Testis (tissue), 5 donors: ENCODE results near the gene DNTTIP2. TPM values are rescaled to one million over a fixed set of nuclear protein-coding genes. Genes with fewer than 3 reads are reported as not detected.
"Not testable (repeated sequence)": the region's sequence is repeated elsewhere in the genome, so short reads cannot be mapped to it uniquely, and the experiment has no call there.

Experiments
- DNase-seq: peaks from one replicate; pipeline ENCODE4 v3.0.0-alpha.2; 2019
- H3K27ac ChIP-seq, 2 donors: fragments of 200-600 bp; sonication (generic); one replicate each; pipeline ENCODE4 v1.5.1; 2019
- H3K27me3 ChIP-seq: fragments of 200-600 bp; sonication (generic); one replicate; pipeline ENCODE4 v1.5.1; 2019
- H3K36me3 ChIP-seq: fragments of 200-600 bp; sonication (generic); one replicate; pipeline ENCODE4 v1.5.1; 2017; ENCODE audit warnings: low read depth; ENCODE audit errors: missing control alignments
- H3K4me1 ChIP-seq: fragments of 200-600 bp; sonication (generic); one replicate; pipeline ENCODE4 v1.5.1; 2019
- H3K4me3 ChIP-seq, 2 donors: fragments of 200-600 bp; sonication (generic); one replicate each; pipeline ENCODE4 v1.5.1; 2017 to 2019
- H3K9me3 ChIP-seq: fragments of 200-600 bp; sonication (generic); one replicate; pipeline ENCODE4 v1.5.1; 2017
- POLR2A ChIP-seq: fragments of 450-650 bp; IDR thresholded peaks from one replicate; pipeline ENCODE4 v1.6.1; 2017; ENCODE audit warnings: antibody characterized with exemption, mild to moderate bottlenecking, moderate library complexity
- WGBS, 2 donors: methylation state at CpG; one replicate each; pipeline ENCODE4 v1.1.5; 2018; 5-methylcytosine and 5-hydroxymethylcytosine counted together
- intact Hi-C: fragments of 100-400 bp; cut with DNase I; formaldehyde crosslinking; loops from one replicate; pipeline ENCODE4 v1.15.1; 2023; ENCODE audit warnings: low total_unique reads
- long read RNA-seq, 2 donors: transcript quantifications; one replicate each; lab custom pipeline, GENCODE V29; 2026
- polyA plus RNA-seq: library from polyadenylated mRNA; stranded (reverse); fragments of 350-450 nt; fragmentation: Illumina TruSeq; extraction: RNeasy Lipid Tissue Mini Kit (QIAGEN cat#74804); gene quantifications from one replicate; pipeline ENCODE4 v1.2.3, GENCODE V29; 2014; ENCODE audit warnings: low read depth, low replicate concordance; ENCODE audit not compliant: insufficient read depth
- total RNA-seq, 2 donors: library from RNA; depleted of rRNA; stranded (reverse); fragments of >200 nt; gene quantifications; one replicate each; pipeline ENCODE4 v1.2.3, GENCODE V29; 2016
- TF ChIP-seq, protein P1 (sequence below), 3 experiments: fragments of 450-650 bp in 2 of 3; fragments of 200-600 bp in 1 of 3; sonication (generic) in 1 of 3; IDR thresholded peaks; one replicate each; pipeline ENCODE4 v1.5.1; 2016 to 2019; ENCODE audit warnings: antibody characterized with exemption in 3 of 3, mild to moderate bottlenecking in 2 of 3, moderate library complexity in 1 of 3

The DNTTIP2 gene, protein sequence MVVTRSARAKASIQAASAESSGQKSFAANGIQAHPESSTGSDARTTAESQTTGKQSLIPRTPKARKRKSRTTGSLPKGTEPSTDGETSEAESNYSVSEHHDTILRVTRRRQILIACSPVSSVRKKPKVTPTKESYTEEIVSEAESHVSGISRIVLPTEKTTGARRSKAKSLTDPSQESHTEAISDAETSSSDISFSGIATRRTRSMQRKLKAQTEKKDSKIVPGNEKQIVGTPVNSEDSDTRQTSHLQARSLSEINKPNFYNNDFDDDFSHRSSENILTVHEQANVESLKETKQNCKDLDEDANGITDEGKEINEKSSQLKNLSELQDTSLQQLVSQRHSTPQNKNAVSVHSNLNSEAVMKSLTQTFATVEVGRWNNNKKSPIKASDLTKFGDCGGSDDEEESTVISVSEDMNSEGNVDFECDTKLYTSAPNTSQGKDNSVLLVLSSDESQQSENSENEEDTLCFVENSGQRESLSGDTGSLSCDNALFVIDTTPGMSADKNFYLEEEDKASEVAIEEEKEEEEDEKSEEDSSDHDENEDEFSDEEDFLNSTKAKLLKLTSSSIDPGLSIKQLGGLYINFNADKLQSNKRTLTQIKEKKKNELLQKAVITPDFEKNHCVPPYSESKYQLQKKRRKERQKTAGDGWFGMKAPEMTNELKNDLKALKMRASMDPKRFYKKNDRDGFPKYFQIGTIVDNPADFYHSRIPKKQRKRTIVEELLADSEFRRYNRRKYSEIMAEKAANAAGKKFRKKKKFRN
- total RNA-seq, result 10 to 100 TPM; 30.8 to 35.4 TPM
- polyA plus RNA-seq, result 17.0 TPM
- long read RNA-seq, donor 1, full-length matches to known transcripts, result 21 of 50 reads
- long read RNA-seq, donor 1, partial matches to known transcripts, result 29 of 50 reads
- long read RNA-seq, donor 1, other reads (novel, unspliced or antisense), result 0 of 50 reads
- long read RNA-seq, donor 2, full-length matches to known transcripts, result 4 of 39 reads
- long read RNA-seq, donor 2, partial matches to known transcripts, result 35 of 39 reads
- long read RNA-seq, donor 2, other reads (novel, unspliced or antisense), result 0 of 39 reads

DNA sequence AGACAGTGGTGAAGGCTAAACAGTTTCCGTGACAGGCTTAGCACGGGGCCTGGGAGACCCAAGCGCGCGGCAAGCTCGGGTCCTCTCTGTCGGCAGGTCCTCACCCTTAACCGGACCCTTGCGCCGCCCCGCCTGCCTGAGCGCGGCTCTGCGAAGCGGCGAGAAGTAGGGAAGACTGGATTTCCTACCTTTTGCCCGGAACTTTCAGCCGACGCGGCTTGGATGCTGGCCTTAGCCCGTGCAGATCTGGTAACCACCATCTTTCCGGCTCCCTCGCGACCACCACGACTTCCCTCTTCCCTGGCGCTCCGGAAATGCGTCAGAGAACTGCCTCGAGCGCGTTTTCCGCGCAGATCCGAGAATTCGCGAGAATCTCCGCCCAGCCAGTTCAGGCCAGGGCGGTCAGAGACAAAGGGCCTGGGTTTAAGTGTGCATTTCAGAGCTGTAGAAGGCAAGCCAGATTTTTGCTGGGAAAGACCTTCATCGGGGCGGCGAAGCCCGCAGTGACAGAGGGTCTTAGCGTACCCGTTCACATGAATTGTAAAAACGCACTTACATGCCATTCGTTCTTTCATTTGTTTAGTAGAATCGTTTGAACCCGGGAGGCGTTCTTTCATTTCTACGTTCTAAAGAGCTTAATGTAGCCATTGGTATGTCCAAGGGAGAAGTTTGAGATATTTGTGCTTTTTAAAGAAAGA is at the start of gene DNTTIP2:
Gene DNTTIP2, minus strand, starts transcription at position 318 of the 698 bp plus-strand sequence. Its CDS starts 58 bp downstream, at position 260.
- Histone ChIP-seq H3K4me1 (peaks cover 11% of the 10 kb centered on the region), H3K9me3 (no peaks in the 10 kb centered on the region), H3K4me3 (peak within 1 kb of the TSS; percentile 90 to 97), H3K27ac (peak within 1 kb of the TSS; percentile 91), H3K27me3 (no peaks in the 10 kb centered on the region), H3K36me3 (no peaks in the 10 kb centered on the region)
- TF ChIP-seq, protein P1, sequence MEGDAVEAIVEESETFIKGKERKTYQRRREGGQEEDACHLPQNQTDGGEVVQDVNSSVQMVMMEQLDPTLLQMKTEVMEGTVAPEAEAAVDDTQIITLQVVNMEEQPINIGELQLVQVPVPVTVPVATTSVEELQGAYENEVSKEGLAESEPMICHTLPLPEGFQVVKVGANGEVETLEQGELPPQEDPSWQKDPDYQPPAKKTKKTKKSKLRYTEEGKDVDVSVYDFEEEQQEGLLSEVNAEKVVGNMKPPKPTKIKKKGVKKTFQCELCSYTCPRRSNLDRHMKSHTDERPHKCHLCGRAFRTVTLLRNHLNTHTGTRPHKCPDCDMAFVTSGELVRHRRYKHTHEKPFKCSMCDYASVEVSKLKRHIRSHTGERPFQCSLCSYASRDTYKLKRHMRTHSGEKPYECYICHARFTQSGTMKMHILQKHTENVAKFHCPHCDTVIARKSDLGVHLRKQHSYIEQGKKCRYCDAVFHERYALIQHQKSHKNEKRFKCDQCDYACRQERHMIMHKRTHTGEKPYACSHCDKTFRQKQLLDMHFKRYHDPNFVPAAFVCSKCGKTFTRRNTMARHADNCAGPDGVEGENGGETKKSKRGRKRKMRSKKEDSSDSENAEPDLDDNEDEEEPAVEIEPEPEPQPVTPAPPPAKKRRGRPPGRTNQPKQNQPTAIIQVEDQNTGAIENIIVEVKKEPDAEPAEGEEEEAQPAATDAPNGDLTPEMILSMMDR (IDR thresholded peaks at IDR 0.05), result no peak
- TF ChIP-seq POLR2A, result peak; percentile 70
- intact Hi-C loops, result no loop called here
- DNase-seq, result peak; percentile 97
- 1% methylated on average over 33 to 50 of the region's 50 CpGs for WGBS, 2 donors

DNA sequence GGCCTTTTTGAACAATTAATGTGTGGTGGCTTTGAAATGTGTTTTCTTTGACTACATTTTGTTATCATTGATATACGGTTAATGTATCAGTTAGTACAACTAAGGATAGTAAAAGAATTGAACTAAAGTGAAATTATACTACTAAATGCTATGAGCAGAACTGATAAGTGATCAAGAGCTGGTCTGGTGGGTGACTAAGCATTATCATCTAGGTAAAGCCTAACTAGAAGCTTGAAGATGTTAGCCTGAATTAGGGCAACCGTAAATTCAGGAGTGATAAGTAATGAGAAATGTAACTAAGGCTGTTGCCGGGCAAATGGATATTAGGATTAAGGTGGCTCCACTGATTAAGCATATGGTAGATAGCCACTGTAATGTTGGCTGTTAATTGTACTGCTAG is 46.2 kb upstream of the DNTTIP2 start:
- 71 to 83% methylated on average over 3 of the region's 3 CpGs for WGBS, 2 donors
- Histone ChIP-seq H3K9me3 (no peaks in the 10 kb centered on the region), H3K27ac (no peak overlapping the region), H3K36me3 (no peaks in the 10 kb centered on the region), H3K27me3 (no peaks in the 10 kb centered on the region), H3K4me1 (no peaks in the 10 kb centered on the region), H3K4me3 (no peak overlapping the region)
- intact Hi-C loops, result no loop called here
- TF ChIP-seq POLR2A, result no peak
- TF ChIP-seq, protein P1 (IDR thresholded peaks at IDR 0.05), result no peak
- DNase-seq, result no peak

DNA sequence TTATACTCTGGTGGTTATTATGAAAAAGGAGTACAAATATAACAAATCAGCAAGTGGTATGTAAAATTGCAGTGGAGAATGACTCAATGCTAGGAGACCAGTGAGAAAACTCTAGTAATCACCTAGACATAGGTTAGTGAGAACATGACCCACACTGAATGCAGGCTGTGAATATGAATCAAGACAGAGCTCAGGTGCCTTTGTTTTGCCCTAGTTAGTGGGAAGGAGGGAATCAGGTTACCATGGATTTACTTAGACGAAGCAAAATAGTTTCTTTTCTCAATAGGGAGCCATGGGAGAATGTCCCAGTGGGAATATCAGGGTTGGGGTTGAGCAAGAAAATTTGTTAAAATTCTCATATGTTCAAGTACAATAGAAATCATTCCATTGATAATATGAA is 40.8 kb upstream of the DNTTIP2 start:
- 70 to 71% methylated on average over 1 of the region's 1 CpG for WGBS, 2 donors
- Histone ChIP-seq H3K9me3 (no peaks in the 10 kb centered on the region), H3K27me3 (no peaks in the 10 kb centered on the region), H3K36me3 (no peaks in the 10 kb centered on the region), H3K4me1 (no peaks in the 10 kb centered on the region), H3K4me3 (no peak overlapping the region), H3K27ac (no peak overlapping the region)
- intact Hi-C loops, result no loop called here
- TF ChIP-seq, protein P1 (IDR thresholded peaks at IDR 0.05), result no peak
- TF ChIP-seq POLR2A, result no peak
- DNase-seq, result no peak

DNA sequence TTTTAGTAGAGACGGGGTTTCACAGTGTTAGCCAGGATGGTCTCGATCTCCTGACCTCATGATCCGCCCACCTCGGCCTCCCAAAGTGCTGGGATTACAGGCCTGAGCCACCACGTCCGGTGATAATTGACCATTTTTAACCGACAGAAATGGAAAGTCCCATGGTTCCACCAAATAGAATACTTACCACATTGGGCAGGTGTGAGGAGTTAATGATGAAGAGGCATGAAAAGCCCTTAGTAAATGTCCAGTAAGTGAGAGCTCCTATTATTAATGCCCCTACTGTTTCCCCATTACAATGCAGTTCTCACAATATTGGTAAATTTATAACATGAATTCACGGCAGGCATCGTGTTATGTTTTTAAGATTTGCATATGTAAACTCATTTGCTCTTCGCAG is 38.3 kb upstream of the DNTTIP2 start:
- Histone ChIP-seq H3K27ac (no peak overlapping the region), H3K4me1 (no peaks in the 10 kb centered on the region), H3K4me3 (no peak overlapping the region), H3K36me3 (no peaks in the 10 kb centered on the region), H3K9me3 (no peaks in the 10 kb centered on the region), H3K27me3 (no peaks in the 10 kb centered on the region)
- TF ChIP-seq POLR2A, result no peak
- TF ChIP-seq, protein P1 (IDR thresholded peaks at IDR 0.05), result no peak
- 93 to 95% methylated on average over 10 of the region's 10 CpGs for WGBS, 2 donors
- intact Hi-C loops, result no loop called here
- DNase-seq, result no peak

DNA sequence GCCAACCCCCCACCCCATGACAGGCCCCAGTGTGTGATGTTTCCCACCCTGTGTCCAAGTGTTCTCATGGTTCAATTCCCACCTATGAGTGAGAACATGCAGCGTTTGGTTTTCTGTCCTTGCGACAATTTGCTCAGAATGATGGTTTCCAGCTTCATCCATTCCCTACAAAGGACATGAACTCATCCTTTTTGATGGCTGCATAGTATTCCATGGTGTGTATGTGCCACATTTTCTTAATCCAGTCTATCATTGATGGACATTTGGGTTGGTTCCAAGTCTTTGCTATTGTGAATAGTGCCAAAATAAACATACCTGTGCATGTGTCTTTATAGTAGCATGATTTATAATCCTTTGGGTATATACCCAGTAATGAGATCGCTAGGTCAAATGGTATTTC is 31.9 kb upstream of the DNTTIP2 start:
- H3K4me1 ChIP-seq, H3K27ac ChIP-seq, H3K27me3 ChIP-seq, H3K36me3 ChIP-seq, intact Hi-C loops, H3K4me3 ChIP-seq, DNase-seq, H3K9me3 ChIP-seq: not testable (repeated sequence)
- WGBS, 2 donors, result 90 to 95% methylated on average over 3 of the region's 3 CpGs
